ENCODE data around the gene CCN2. TPM values are rescaled to one million over a fixed set of nuclear protein-coding genes. Genes with fewer than 3 reads are reported as not detected.

The CCN2 gene
- total RNA-seq, 1 experiment from 2014 or later, result 44.1 TPM

DNA sequence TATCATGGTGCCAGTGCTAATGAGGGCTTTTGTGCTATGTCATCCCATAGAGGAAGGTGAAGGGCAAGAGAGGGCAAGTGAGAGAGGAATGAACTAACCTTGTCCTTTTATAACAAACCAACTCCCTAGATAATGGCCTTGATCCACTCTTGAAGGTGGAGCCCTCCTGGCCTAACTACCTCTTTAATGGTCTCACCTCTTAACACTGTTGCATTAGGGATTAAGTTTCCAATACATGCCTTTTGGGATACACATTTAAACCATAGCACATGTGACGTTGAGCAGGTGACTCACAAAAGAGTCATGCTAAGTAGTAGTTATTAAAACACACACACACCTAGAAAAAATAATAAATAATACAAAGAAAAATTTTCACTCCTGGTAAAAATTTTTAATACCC lies 36.9 kb downstream of the CCN2 start:
- H2BK12ac ChIP-seq (ENCODE audit: insufficient read length, low read depth, low read length), result no peak overlapping the region
- no peaks in the 10 kb centered on the region for H4K20me1 ChIP-seq (ENCODE audit: control insufficient read depth, insufficient read depth, insufficient read length)
- no peak overlapping the region for H3K4me2 ChIP-seq (ENCODE audit: insufficient read depth, insufficient read length, low read length)
- no peak overlapping the region for H3K27ac ChIP-seq (ENCODE audit: insufficient read length, low read depth, low read length)
- no peaks in the 10 kb centered on the region for H3K23me2 ChIP-seq (ENCODE audit: insufficient read length, low read depth, low read length, poor library complexity, severe bottlenecking)
- Mint-ChIP-seq H3K27me3 (ENCODE audit: low read depth) (peaks cover 1% of the 10 kb centered on the region; the same call in 1 of the 2 replicates), H3K9me3 (peaks cover 13 to 40% of the 10 kb centered on the region in 2 experiments; a peak in 4 of 5 replicates), H3K4me1 (peaks cover 0 to 22% of the 10 kb centered on the region in 2 experiments; a peak in 2 of 4 replicates), H3K27ac (no peak overlapping the region), H3K4me3 (no peak overlapping the region), H3K36me3 (ENCODE audit: insufficient read depth in 1 of 3, low read depth in 3 of 3) (peaks cover 36 to 94% (median 81%) of the 10 kb centered on the region in 3 experiments)
- no peak overlapping the region for H3K18ac ChIP-seq (ENCODE audit: insufficient read length, low read depth, low read length)
- H2BK20ac ChIP-seq (ENCODE audit: low read depth, low read length, poor library complexity, severe bottlenecking), result no peak overlapping the region
- no peak for DNase-seq
- no peaks in the 10 kb centered on the region for H3K79me2 ChIP-seq (ENCODE audit: insufficient read depth, low read length)
- H3T11ph ChIP-seq (ENCODE audit: low read length), result no peak overlapping the region
- no CpG with 5 or more reads among the region's 1 CpG for WGBS (ENCODE audit: extremely low coverage, insufficient read length, low lambda C conversion rate)
- no peak overlapping the region for H3K23ac ChIP-seq (ENCODE audit: insufficient read length, low read depth, low read length)
- peaks cover 3% of the 10 kb centered on the region; the same call in 1 of the 2 replicates for H3K4me1 ChIP-seq (ENCODE audit: insufficient read depth, low read length)
- no peak overlapping the region for H3K4ac ChIP-seq (ENCODE audit: low read depth, low read length)
- no peak overlapping the region for H4K8ac ChIP-seq (replicated peaks; ENCODE audit: insufficient read length, low read depth, low read length)
- H4K91ac ChIP-seq (ENCODE audit: insufficient read length, low read depth, low read length), result no peak overlapping the region
- no peak overlapping the region for H2AFZ ChIP-seq (ENCODE audit: low read length)
- H3K9me3 ChIP-seq (ENCODE audit: control insufficient read depth, low read depth, low read length), result peaks cover 15% of the 10 kb centered on the region
- H2BK15ac ChIP-seq (ENCODE audit: low read depth, low read length), result no peak overlapping the region
- H3K9ac ChIP-seq (ENCODE audit: extremely low read depth, insufficient read length, low read length), result no peak overlapping the region
- H3K56ac ChIP-seq (ENCODE audit: insufficient read length, low read depth, low read length), result no peak overlapping the region
- no peak overlapping the region for H2AK5ac ChIP-seq (ENCODE audit: insufficient read length, low read length)
- H2BK5ac ChIP-seq (ENCODE audit: insufficient read length, low read length), result no peak overlapping the region
- no peaks in the 10 kb centered on the region for H3K79me1 ChIP-seq (ENCODE audit: insufficient read depth, low read depth, low read length, poor library complexity, severe bottlenecking)
- no peak overlapping the region for H2BK120ac ChIP-seq (ENCODE audit: low read depth, low read length, poor library complexity, severe bottlenecking)
- TF ChIP-seq, protein P1, sequence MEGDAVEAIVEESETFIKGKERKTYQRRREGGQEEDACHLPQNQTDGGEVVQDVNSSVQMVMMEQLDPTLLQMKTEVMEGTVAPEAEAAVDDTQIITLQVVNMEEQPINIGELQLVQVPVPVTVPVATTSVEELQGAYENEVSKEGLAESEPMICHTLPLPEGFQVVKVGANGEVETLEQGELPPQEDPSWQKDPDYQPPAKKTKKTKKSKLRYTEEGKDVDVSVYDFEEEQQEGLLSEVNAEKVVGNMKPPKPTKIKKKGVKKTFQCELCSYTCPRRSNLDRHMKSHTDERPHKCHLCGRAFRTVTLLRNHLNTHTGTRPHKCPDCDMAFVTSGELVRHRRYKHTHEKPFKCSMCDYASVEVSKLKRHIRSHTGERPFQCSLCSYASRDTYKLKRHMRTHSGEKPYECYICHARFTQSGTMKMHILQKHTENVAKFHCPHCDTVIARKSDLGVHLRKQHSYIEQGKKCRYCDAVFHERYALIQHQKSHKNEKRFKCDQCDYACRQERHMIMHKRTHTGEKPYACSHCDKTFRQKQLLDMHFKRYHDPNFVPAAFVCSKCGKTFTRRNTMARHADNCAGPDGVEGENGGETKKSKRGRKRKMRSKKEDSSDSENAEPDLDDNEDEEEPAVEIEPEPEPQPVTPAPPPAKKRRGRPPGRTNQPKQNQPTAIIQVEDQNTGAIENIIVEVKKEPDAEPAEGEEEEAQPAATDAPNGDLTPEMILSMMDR (conservative IDR thresholded peaks at IDR 0.05), result no peak
- no peak overlapping the region for H4K5ac ChIP-seq (ENCODE audit: insufficient read length, low read depth, low read length)
- H3K27me3 ChIP-seq (ENCODE audit: insufficient read depth, low read length), result no peaks in the 10 kb centered on the region
- no peak overlapping the region for H3K14ac ChIP-seq (ENCODE audit: insufficient read depth, low read length)

Measured in H9 (cell line).